Stimulated activated CD8-positive, alpha-beta memory T cell treated with anti-CD3 and anti-CD28 coated beads, Interleukin-2, amount 100 ng/mL, for 1 hour (primary cell): ENCODE results near the gene PDPK1.
A peak's percentile ranks its signal among the peaks of the same experiment; 100 is the strongest.
"Not testable (repeated sequence)": the region's sequence is repeated elsewhere in the genome, so short reads cannot be mapped to it uniquely, and the experiment has no call there.

Source experiments
- DNase-seq, 2 donors: peaks; one replicate each; pipeline ENCODE4 v3.0.0-alpha.2; 2020; ENCODE audit warnings: low read depth in 2 of 2

Gene PDPK1

DNA sequence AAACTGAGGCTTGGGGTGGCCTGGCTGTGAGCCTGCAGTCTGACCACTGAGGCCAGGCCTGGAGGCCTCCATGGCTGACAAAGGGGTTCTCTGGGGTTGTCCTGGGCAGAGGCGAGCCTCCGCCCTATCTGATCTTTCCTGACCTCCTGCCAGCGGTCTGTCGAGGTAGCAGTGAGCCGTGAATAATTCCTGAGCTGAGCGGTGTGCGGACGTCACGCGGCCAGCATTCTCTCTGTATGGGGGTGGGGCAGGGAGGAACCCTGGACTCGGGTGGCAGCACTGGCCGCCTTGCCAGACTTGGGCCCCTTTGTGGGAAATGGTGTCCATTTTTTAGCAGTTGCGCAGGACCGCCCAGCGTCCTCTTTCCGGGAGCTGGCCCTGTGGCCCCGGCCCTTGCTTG lies 74.1 kb downstream of the PDPK1 start:
- not testable (repeated sequence) for DNase-seq

DNA sequence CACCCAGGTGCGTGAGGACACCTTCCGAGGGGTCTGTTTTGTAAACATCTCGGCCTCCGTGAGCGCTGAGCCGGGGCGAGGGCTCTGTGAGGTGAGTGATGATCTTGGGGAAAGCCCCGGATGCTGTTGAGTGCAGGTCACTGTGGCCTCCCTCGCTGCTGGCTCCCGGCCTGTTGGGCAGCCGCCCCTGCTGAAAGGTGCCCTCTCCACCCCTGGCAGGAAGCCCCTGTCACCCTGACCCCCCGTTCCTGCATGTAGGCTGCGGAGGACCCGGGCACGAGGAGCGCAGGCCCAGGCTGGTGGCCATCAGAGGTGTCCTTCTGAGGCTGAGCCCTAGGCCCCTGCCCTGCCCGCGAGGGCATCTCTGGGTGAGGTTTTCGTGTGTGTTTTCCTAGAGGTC lies 75.4 kb downstream of the PDPK1 start:
- DNase-seq = not testable (repeated sequence)

DNA sequence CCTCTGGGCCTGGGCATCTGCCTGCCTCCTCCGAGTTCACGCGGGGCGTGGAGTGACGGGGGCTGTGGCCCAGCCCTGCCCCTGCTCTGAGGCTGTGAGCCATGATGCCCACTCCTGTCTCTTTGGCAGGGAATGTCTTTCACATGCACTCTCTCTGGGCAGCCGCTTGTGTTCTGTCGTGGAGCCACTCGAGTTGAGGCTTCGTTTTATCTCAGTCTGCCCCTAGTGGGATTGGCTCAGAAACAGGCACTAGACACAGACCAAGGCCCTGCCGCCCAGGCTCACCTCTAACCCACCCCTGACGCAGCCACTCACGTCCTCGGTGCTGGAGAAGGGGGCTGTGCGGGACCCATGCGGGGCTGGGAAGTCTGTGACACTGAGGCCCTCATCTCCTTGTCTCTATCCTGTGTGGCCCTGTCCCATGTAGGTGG lies 77.0 kb downstream of the PDPK1 start:
- no peak for DNase-seq

DNA sequence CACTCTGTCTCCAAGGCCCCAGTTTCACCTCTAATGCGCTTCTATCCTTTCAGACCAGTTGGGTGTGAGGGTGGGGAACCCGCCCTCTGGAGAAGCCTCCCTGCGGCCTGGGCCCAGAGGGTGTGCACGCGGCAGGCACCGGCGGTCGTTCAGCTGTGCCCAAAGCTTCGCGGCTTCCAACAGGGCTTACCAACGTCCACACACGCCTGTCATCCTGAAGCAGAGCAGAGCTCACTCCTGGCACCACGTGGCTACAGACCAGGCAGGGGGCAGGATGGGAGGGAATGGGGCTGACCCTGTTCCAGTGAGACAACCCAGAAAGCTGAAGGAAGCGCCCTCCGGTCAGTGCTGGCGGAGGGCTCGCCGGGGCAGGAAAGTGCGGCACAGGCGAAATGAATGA lies 81.1 kb downstream of the PDPK1 start:
- not testable (repeated sequence) for DNase-seq

DNA sequence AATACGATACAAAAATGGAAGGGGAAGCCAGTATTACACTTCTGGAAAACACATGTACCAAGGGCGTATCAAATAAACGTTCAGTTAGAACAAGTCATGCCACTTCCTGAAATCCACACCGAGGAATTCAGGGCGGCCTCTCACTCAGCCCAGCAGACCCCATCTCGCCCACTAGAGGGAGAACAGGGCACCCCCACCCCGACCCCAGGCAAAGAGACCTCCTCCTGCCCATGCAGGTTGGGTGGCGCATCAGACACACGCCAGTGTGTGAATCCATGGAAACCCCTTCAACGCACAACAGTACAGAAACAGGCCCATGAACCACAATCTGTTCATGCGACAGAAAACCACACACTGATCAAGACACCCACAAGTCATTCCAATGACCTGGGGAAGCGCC lies 81.8 kb downstream of the PDPK1 start:
- DNase-seq = not testable (repeated sequence)

DNA sequence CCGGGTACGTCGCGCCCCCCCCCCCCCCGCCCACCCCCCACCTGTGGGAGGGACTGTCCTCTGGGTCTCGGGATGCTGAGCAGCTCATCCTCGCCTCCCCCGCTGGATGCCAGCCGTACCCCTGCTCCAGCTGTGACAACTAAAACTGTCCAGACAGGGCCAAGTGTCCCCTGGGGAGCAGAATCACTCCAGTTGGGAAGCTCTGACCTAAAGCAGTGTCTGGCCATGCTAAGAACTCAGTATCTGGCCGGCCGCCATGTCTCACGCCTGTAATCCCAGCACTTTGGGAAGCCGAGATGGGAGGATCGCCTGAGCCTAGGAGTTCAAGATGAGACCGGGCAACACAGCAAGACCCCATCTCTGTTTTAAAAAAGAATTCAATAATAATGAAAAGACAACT lies 83.0 kb downstream of the PDPK1 start:
- DNase-seq = not testable (repeated sequence)

DNA sequence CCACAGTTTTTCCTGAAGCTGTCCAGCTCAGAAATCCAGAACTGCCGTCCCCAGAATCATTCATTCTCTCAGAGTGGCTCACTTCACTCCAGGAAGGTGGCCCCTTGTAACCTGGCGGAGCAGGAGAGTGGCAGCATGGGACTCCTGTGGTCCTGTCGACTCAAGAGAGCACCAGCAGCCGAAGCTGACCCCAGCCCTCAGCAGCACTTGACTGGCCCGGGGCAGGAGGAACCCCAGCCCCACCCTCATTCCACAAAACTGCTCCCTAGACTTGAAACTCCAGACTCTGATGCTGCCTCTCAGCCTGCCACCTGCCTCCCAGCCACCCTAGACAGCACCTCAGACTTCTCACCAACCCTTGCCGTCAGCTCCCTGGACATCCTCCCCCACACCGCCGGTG lies 83.6 kb downstream of the PDPK1 start:
- DNase-seq = not testable (repeated sequence)

DNA sequence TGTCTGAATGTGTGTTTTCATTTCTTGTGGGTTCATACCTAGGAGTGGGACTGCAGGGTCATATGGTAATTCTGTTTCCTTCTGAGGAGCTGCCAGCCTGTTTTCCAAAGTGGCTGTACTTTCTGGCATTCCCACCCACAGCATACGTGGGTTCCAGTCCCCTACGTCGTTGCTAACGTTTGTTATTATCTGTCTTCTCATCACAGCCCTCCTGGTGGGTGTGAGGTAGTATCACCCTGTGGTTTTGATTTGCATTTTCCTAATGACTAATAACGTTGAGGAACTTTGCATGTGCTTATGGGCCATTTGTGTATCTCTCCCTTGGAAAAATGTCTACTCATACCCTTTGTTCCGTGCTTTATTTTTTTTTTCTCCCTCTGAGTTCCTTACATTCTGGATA lies 89.3 kb downstream of the PDPK1 start:
- DNase-seq = not testable (repeated sequence)

DNA sequence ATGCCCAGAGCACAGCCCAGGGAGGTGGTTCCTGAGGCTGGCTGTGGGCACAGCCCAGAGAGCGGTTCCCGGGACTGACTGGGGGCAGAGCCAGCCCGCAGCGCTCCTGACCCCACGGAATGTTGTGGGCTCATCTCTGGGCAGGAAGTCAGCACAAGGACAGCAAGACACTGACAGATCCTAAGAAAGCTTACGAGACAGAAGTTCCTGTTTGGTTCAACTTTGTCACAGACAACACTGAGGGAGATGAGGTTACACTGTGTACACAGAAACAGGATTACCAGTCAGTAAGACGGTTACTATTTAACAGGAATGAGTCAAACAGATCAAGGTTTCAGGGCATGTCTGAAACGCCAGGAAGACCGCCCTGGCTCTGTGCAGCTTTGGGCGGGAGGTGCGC lies 93.4 kb downstream of the PDPK1 start:
- not testable (repeated sequence) for DNase-seq

DNA sequence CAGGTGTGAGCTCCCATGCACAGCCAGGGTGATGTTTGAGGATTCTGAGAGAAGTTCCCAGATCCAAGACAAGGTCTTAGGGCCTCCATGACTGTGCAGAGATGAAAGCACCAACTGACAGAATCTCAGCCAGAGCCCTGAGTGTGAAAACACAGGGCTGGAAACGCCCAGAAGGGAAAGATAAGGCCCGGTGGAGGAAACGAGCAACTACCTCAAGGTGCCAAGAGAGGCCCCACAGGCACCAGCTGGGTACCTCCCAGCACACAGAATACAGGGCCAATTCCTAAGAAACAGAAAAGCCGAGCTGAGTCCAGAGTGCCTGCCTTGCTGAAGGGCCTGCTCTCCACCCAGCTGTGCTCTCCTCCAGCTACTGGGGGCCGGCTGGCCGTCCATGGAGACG lies 94.5 kb downstream of the PDPK1 start:
- not testable (repeated sequence) for DNase-seq

DNA sequence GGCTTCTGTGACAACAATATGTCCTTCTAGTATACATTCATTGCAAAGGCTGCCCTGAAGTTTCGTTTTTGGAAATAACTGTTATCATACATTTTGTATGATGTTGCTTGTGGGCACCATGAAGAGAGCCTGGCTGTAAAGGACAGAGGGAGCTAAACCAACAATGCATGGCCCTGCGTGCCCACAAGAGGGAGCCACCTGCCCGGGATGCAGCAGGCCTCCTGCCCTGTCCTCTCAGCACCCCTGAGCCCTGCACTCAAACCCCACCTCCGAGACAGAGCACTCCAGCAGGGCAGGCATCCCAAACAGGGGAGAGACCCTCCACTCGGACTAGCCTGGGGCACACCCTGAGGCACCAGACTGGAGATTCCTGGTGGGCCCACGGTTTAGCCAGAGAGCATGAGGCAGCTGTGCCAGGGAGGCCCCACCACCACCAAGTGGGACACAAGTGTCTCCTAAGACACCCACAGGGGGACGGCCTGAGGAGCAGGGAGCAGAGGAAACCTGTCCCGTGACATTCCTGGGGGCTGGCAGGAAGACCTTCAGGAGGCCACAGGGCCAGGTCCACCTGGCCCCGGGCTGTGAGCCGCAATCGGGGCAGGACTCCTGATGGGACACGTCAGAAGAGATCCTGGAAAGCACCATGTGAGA lies 101.4 kb downstream of the PDPK1 start:
- peak in 1 of 2 donors; percentile 24 for DNase-seq

DNA sequence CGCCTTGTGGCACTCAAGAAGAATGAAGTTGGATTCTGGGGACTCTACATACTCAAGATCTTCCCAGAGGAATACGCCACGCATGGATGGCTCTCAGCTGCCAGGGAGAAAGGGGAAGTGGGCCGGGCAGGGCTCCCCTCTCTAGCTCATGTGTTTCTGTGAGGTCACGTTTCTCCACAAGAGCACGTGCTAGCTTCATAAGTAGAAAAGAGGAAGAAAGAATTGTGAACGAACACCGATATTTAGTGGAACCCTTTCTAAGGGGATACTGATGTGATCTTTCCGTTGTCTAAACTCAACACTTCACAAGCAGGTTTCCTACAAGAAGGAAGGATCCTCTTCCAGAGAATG lies 101.9 kb downstream of the PDPK1 start:
- not testable (repeated sequence) for DNase-seq

DNA sequence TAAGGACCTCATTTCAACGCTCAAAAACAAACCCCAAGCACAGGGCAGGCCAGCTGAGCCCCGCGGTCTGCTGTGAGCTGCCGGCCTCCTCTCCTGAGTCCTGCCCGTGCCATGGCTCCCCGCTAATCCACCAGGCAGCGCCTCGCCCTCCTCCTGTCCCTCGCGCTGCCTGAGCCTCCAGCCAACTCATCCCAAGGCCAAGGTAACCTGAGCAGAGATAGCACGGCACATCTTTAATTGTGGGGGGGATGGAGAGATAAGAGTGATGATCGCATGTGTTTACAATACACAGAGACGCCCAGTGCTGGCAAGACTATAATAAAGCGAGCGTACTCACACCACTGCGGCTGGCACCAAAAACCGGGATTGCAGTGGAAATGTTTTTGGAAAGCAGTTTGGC lies 104.7 kb downstream of the PDPK1 start:
- DNase-seq = not testable (repeated sequence)

DNA sequence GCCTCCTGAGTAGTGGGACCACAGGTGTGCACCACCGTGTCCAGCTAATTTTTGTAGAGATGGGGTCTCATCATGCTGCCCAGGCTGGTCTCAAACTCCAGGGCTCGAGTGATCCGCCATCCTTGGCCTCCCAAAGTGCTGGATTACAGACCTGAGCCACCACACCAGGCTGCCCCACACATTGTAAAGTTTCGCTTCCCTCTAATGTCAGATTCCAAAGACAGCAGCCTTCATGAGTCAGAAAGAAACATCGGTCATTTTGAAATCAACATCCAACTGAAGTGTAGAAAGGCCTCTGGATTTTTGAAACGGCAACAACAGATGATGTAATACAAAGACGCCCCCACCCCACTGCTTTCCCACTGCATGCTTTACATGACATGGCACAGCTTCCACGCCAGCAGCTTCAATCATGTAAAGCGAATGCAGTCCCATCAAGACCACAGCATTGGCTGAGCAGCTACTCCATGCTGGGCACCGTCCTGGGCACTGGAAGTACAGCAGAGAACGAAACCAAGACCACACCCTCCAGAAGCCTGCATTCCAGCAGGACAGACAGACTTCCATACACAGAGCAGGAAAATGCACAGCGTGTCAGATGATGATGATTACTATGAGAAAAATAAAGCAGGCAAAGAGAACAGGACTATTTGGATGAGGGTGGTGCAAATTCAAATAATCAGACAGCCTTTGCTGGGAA lies 107.1 kb downstream of the PDPK1 start:
- DNase-seq = not testable (repeated sequence)

DNA sequence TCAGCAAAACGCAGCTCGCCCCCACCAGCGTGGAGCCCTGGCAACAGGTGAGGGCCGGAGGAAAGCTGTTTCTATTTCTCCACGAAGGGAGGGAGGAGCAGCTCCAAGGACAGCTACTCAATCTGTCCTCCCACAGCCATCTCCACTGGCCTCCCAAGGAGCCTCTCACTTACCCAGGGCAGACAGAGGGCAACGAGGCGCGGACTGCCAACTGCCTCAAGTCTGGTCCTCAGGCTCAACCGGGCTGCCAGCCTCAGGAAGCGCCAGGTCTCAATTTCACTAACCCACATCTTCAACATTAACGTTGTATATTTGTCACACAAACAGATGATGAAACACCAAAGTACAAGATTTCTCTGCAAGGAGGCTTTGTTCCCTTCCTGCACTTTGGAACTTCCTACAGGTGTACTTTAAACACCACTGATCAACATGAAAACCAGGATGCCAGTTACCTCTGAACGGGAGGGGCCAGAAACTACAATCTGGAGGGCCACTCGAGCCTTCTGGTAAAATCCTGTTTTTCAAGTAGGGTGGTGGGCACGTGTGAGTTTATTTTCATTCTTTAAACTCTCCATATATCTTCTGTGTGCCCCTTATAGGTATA lies 113.5 kb downstream of the PDPK1 start:
- DNase-seq = not testable (repeated sequence)
